ENCODE measurements around the gene ZNF280B. TPM values are rescaled to one million over a fixed set of nuclear protein-coding genes. Genes with fewer than 3 reads are reported as not detected.
"Not testable (repeated sequence)": the region's sequence is repeated elsewhere in the genome, so short reads cannot be mapped to it uniquely, and the experiment has no call there.

ZNF280B gene
- total RNA-seq, 3 donors from 2014 or later (not counting 1 experiment from before 2014, with no cell fraction given): 0.99 to 1.8 (median 1.6) TPM

- H3K27ac ChIP-seq (ENCODE audit: low read length): no peak overlapping the region
- no peak for DNase-seq
- H3K36me3 Mint-ChIP-seq: no peaks in the 10 kb centered on the region
- H3K4me3 ChIP-seq (ENCODE audit: low read length): no peak overlapping the region
- TF ChIP-seq, protein P1, sequence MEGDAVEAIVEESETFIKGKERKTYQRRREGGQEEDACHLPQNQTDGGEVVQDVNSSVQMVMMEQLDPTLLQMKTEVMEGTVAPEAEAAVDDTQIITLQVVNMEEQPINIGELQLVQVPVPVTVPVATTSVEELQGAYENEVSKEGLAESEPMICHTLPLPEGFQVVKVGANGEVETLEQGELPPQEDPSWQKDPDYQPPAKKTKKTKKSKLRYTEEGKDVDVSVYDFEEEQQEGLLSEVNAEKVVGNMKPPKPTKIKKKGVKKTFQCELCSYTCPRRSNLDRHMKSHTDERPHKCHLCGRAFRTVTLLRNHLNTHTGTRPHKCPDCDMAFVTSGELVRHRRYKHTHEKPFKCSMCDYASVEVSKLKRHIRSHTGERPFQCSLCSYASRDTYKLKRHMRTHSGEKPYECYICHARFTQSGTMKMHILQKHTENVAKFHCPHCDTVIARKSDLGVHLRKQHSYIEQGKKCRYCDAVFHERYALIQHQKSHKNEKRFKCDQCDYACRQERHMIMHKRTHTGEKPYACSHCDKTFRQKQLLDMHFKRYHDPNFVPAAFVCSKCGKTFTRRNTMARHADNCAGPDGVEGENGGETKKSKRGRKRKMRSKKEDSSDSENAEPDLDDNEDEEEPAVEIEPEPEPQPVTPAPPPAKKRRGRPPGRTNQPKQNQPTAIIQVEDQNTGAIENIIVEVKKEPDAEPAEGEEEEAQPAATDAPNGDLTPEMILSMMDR (IDR thresholded peaks at IDR 0.05): no peak
- H3K27me3 ChIP-seq (ENCODE audit: control insufficient read depth, insufficient read depth, low read length): no peaks in the 10 kb centered on the region
- no peaks in the 10 kb centered on the region for H3K9me3 ChIP-seq (ENCODE audit: control insufficient read depth, insufficient read depth, low read length)
- H3K4me1 ChIP-seq (ENCODE audit: control insufficient read depth, insufficient read depth, low read length): peaks cover 12% of the 10 kb centered on the region
- no peak overlapping the region for H3K27ac Mint-ChIP-seq
- WGBS (ENCODE audit: insufficient coverage): no CpG with 5 or more reads among the region's 1 CpG
- no peak for ATAC-seq
- peaks cover 0 to 4% of the 10 kb centered on the region in 2 donors for H3K27me3 Mint-ChIP-seq (ENCODE audit: low read depth in 2 of 2)
- peaks cover 3% of the 10 kb centered on the region for H3K36me3 ChIP-seq (ENCODE audit: control insufficient read depth, insufficient read depth, low read length)
- intact Hi-C loops (cut with micrococcal nuclease): no loop called here
- no peak overlapping the region for H3K4me3 Mint-ChIP-seq
- H3K4me1 Mint-ChIP-seq: peaks cover 6 to 10% of the 10 kb centered on the region in 2 donors
- peaks cover 0 to 3% of the 10 kb centered on the region in 2 donors for H3K9me3 Mint-ChIP-seq
Observed at GRCh38 chr22:22506736-22507135, 1.8 kb downstream of the ZNF280B start.

- ATAC-seq: no peak
- no peak overlapping the region for H3K4me3 Mint-ChIP-seq
Observed at GRCh38 chr22:22498267-22498666, 10.3 kb downstream of the ZNF280B start.

DNA sequence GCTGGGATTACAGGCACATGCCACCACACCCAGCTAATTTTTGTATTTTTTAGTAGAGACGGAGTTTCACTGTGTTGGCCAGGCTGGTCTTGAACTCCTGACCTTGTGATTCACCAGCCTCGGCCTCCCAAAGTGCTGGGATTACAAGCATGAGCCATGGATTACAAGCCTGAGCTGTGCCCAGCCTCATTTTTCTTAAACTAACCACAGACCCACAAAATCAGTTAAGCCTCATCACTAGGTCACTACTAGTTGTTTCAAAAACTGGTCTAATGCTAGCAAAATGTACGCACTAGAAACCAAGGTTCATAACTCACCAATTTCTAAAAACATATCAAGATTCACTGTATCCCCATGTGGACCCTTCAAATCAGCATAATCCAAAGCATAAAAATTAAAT, 17.0 kb downstream of the ZNF280B start:
- H3K27me3 ChIP-seq (ENCODE audit: control insufficient read depth, insufficient read depth, low read length); H3K4me3 ChIP-seq (ENCODE audit: low read length); H3K4me3 Mint-ChIP-seq; H3K36me3 Mint-ChIP-seq; H3K27ac ChIP-seq (ENCODE audit: low read length); H3K27me3 Mint-ChIP-seq (ENCODE audit: low read depth in 2 of 2); ATAC-seq; DNase-seq; H3K9me3 ChIP-seq (ENCODE audit: control insufficient read depth, insufficient read depth, low read length); H3K27ac Mint-ChIP-seq; H3K36me3 ChIP-seq (ENCODE audit: control insufficient read depth, insufficient read depth, low read length); H3K9me3 Mint-ChIP-seq; intact Hi-C loops (cut with micrococcal nuclease); H3K4me1 ChIP-seq (ENCODE audit: control insufficient read depth, insufficient read depth, low read length); H3K4me1 Mint-ChIP-seq: not testable (repeated sequence)
- WGBS (ENCODE audit: insufficient coverage): 98% methylated on average over 3 of the region's 3 CpGs

More at GRCh38 chr22:22498267-22498666, 10.3 kb downstream of the ZNF280B start:
- H3K36me3 Mint-ChIP-seq: no peaks in the 10 kb centered on the region
- TF ChIP-seq, protein P1 (IDR thresholded peaks at IDR 0.05): no peak
- Histone ChIP-seq H3K36me3 (ENCODE audit: control insufficient read depth, insufficient read depth, low read length) (peaks cover 6% of the 10 kb centered on the region), H3K9me3 (ENCODE audit: control insufficient read depth, insufficient read depth, low read length) (no peaks in the 10 kb centered on the region), H3K27me3 (ENCODE audit: control insufficient read depth, insufficient read depth, low read length) (no peaks in the 10 kb centered on the region), H3K4me1 (ENCODE audit: control insufficient read depth, insufficient read depth, low read length) (no peaks in the 10 kb centered on the region), H3K27ac (ENCODE audit: low read length) (no peak overlapping the region), H3K4me3 (ENCODE audit: low read length) (no peak overlapping the region)
- H3K27ac Mint-ChIP-seq: no peak overlapping the region
- no peaks in the 10 kb centered on the region for H3K27me3 Mint-ChIP-seq (ENCODE audit: low read depth in 2 of 2)
- H3K9me3 Mint-ChIP-seq: no peaks in the 10 kb centered on the region
- intact Hi-C loops (cut with micrococcal nuclease): no loop called here
- 83% methylated on average over 1 of the region's 2 CpGs for WGBS (ENCODE audit: insufficient coverage)
- no peaks in the 10 kb centered on the region for H3K4me1 Mint-ChIP-seq
- DNase-seq: no peak

GRCh38 chr22:22488736-22489135, 19.8 kb downstream of the ZNF280B start:
- Histone ChIP-seq H3K9me3 (ENCODE audit: control insufficient read depth, insufficient read depth, low read length) (no peaks in the 10 kb centered on the region), H3K4me3 (ENCODE audit: low read length) (no peak overlapping the region), H3K27me3 (ENCODE audit: control insufficient read depth, insufficient read depth, low read length) (no peaks in the 10 kb centered on the region), H3K4me1 (ENCODE audit: control insufficient read depth, insufficient read depth, low read length) (no peaks in the 10 kb centered on the region), H3K36me3 (ENCODE audit: control insufficient read depth, insufficient read depth, low read length) (peaks cover 4% of the 10 kb centered on the region), H3K27ac (ENCODE audit: low read length) (no peak overlapping the region)
- H3K4me1 Mint-ChIP-seq: no peaks in the 10 kb centered on the region
- WGBS (ENCODE audit: insufficient coverage): 97% methylated on average over 4 of the region's 5 CpGs
- no peak overlapping the region for H3K4me3 Mint-ChIP-seq
- TF ChIP-seq, protein P1 (IDR thresholded peaks at IDR 0.05): no peak
- ATAC-seq: no peak
- no peaks in the 10 kb centered on the region for H3K36me3 Mint-ChIP-seq
- DNase-seq: no peak
- intact Hi-C loops (cut with micrococcal nuclease): no loop called here
- H3K27me3 Mint-ChIP-seq (ENCODE audit: low read depth in 2 of 2): no peaks in the 10 kb centered on the region
- H3K9me3 Mint-ChIP-seq: no peaks in the 10 kb centered on the region
- no peak overlapping the region for H3K27ac Mint-ChIP-seq

Data from natural killer cell (primary cell).